ENCODE results near the gene CCDC154. TPM values are rescaled to one million over a fixed set of nuclear protein-coding genes. Genes with fewer than 3 reads are reported as not detected.
"Not testable (repeated sequence)": the region's sequence is repeated elsewhere in the genome, so short reads cannot be mapped to it uniquely, and the experiment has no call there.

Gene CCDC154
- total and polyA plus RNA-seq, 8 donors: 0.31 to 4.5 (median 3.1) TPM; not detected in 5

GRCh38 chr16:1444730-1445517 is 568 bp upstream of the CCDC154 start:
- H3K9me3 ChIP-seq: no peaks in the 10 kb centered on the region
- DNase-seq: no peak
- H3K27me3 ChIP-seq: no peaks in the 10 kb centered on the region
- H3K36me3 ChIP-seq: peaks cover 25 to 50% (median 49%) of the 10 kb centered on the region in 4 donors
- no peaks in the 10 kb centered on the region for H3K4me1 ChIP-seq
- TF ChIP-seq POLR2A (IDR thresholded peaks at IDR 0.05): no peak
- no peak for TF ChIP-seq POLR2AphosphoS5 (IDR thresholded peaks at IDR 0.05)
- no peak for TF ChIP-seq CTCF (IDR thresholded peaks at IDR 0.05)
- no peak for TF ChIP-seq EP300 (IDR thresholded peaks at IDR 0.05)
- intact Hi-C loops (cut with DNase I; ENCODE audit: low total_unique reads): no loop called here
- H3K27ac ChIP-seq: no peak overlapping the region
- H3K4me3 ChIP-seq: no peak overlapping the region
- 85 to 90% (median 87%) methylated on average over 47 to 48 of the region's 48 CpGs for WGBS, 5 donors

- H3K27ac ChIP-seq: no peak overlapping the region
- no peak for TF ChIP-seq POLR2A (IDR thresholded peaks at IDR 0.05)
- no peak for TF ChIP-seq EP300 (IDR thresholded peaks at IDR 0.05)
- no peak for TF ChIP-seq CTCF (IDR thresholded peaks at IDR 0.05)
- no peak for TF ChIP-seq POLR2AphosphoS5 (IDR thresholded peaks at IDR 0.05)
- intact Hi-C loops (cut with DNase I; ENCODE audit: low total_unique reads): no loop called here
- no peaks in the 10 kb centered on the region for H3K9me3 ChIP-seq
- H3K27me3 ChIP-seq: no peaks in the 10 kb centered on the region
- 68 to 83% (median 75%) methylated on average over 11 to 38 of the region's 38 CpGs for WGBS, 5 donors
- no peak for DNase-seq
- peaks cover 0 to under 1% (median 0%) of the 10 kb centered on the region in 4 donors for H3K4me1 ChIP-seq
- no peak overlapping the region for H3K4me3 ChIP-seq
- peaks cover 25 to 35% (median 35%) of the 10 kb centered on the region in 4 donors for H3K36me3 ChIP-seq
Measured at GRCh38 chr16:1443403-1443973, 868 bp downstream of the CCDC154 start.

- no peaks in the 10 kb centered on the region for H3K27me3 ChIP-seq
- H3K9me3 ChIP-seq: no peaks in the 10 kb centered on the region
- 81 to 98% (median 86%) methylated on average over 9 to 24 of the region's 24 CpGs for WGBS, 5 donors
- H3K27ac ChIP-seq: no peak overlapping the region
- intact Hi-C loops (cut with DNase I; ENCODE audit: low total_unique reads): no loop called here
- peaks cover 0 to 4% (median 0%) of the 10 kb centered on the region in 4 donors for H3K4me1 ChIP-seq
- no peak for TF ChIP-seq EP300 (IDR thresholded peaks at IDR 0.05)
- TF ChIP-seq CTCF (IDR thresholded peaks at IDR 0.05): no peak
- TF ChIP-seq POLR2AphosphoS5 (IDR thresholded peaks at IDR 0.05): no peak
- H3K4me3 ChIP-seq: no peak overlapping the region
- no peak for DNase-seq
- peaks cover 20 to 27% (median 27%) of the 10 kb centered on the region in 4 donors for H3K36me3 ChIP-seq
Measured at GRCh38 chr16:1442697-1443096, 1.7 kb downstream of the CCDC154 start.

- Histone ChIP-seq H3K4me3 (no peak overlapping the region), H3K36me3 (peaks cover 8 to 15% (median 14%) of the 10 kb centered on the region in 4 donors), H3K9me3 (no peaks in the 10 kb centered on the region), H3K27ac (no peak overlapping the region), H3K27me3 (no peaks in the 10 kb centered on the region), H3K4me1 (peaks cover 0 to 4% (median 0%) of the 10 kb centered on the region in 4 donors)
- TF ChIP-seq POLR2A (IDR thresholded peaks at IDR 0.05) (no peak), POLR2AphosphoS5 (IDR thresholded peaks at IDR 0.05) (no peak), EP300 (IDR thresholded peaks at IDR 0.05) (no peak), CTCF (IDR thresholded peaks at IDR 0.05) (no peak)
- WGBS, 5 donors: 65 to 77% (median 69%) methylated on average over 12 to 22 of the region's 22 CpGs
- no peak for DNase-seq
- intact Hi-C loops (cut with DNase I; ENCODE audit: low total_unique reads): no loop called here
Measured at GRCh38 chr16:1441391-1441829, 2.9 kb downstream of the CCDC154 start.

- H3K4me3 ChIP-seq; intact Hi-C loops (cut with DNase I; ENCODE audit: low total_unique reads); H3K27me3 ChIP-seq; H3K4me1 ChIP-seq; H3K9me3 ChIP-seq; H3K36me3 ChIP-seq; DNase-seq; H3K27ac ChIP-seq: not testable (repeated sequence)
- WGBS, 5 donors: 77 to 90% (median 86%) methylated on average over 4 of the region's 4 CpGs
Measured at GRCh38 chr16:1439699-1440074, 4.7 kb downstream of the CCDC154 start.
